ENCODE data around the gene PXYLP1. TPM values are rescaled to one million over a fixed set of nuclear protein-coding genes. Genes with fewer than 3 reads are reported as not detected.

Gene PXYLP1
- total RNA-seq, 1 experiment from 2014 or later = 11.3 TPM

DNA sequence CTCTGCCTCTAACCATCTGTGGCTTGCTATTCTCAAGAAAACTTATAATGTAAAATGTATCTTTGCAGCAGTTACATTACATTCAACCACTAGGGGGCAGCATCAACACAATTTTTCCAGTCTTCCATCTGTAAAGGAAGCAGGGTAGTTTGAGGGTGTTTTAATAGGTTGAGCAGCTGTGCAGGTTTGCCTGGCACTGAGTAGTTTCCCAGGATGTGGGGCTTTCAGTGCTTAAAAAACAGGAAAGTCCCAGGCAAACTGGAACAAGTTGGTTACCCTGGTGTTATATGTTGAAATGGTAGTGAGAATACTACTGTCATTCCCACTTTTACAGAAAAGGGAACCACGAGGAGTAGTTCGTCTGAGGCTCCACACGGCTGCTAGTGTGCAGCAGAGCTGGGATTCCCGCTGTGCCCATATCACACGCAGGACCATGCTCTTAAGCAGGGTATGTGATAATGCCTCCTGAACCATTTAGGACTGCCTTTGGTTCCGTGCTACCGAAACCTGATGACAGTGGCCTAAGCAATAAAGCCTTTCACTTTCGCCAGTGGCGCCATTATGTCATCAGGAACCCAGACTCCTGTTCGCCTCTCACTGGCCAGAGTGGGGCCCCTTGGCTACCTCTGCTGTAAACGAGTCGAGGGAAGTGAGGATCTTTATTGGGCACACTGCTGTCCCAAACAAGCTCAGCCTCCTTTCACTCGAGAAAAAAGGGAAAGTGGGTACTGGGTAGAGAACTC, 72.0 kb downstream of the PXYLP1 start:
- intact Hi-C loops (cut with micrococcal nuclease; ENCODE audit: unreplicated experiment) = loop anchor here (2.0 kb wide), 1 partner anchor 149 kb away; no protein-coding TSS in a partner anchor
- Histone ChIP-seq H3K9me3 (ENCODE audit: low read depth, low read length, poor library complexity, severe bottlenecking) (no peaks in the 10 kb centered on the region), H3K36me3 (ENCODE audit: insufficient read depth, low read length, poor library complexity, severe bottlenecking) (no peaks in the 10 kb centered on the region), H3K27me3 (replicated peaks; ENCODE audit: insufficient read depth, low read depth, low read length, poor library complexity) (no peaks in the 10 kb centered on the region), H3K27ac (ENCODE audit: low read depth, low read length, poor library complexity, severe bottlenecking) (no peak overlapping the region), H3K4me3 (ENCODE audit: low read depth, low read length, poor library complexity, severe bottlenecking) (no peak overlapping the region), H3K4me1 (ENCODE audit: insufficient read depth, low read length, poor library complexity, severe bottlenecking) (no peaks in the 10 kb centered on the region)
- no TSS peak for BruUV-seq (replicated peaks)
- ChIA-PET POLR2A (ENCODE audit: low non-redundant PET) (no interaction called here), CTCF (interaction anchor here (0.7 to 1.5 kb wide), 4 partner anchors 8 to 153 kb away, joined by 3 to 7 read pairs (median 4); no protein-coding TSS in a partner anchor)
- DNase-seq (ENCODE audit: low spot score) = peak; percentile 87
- TF ChIP-seq, protein P1, sequence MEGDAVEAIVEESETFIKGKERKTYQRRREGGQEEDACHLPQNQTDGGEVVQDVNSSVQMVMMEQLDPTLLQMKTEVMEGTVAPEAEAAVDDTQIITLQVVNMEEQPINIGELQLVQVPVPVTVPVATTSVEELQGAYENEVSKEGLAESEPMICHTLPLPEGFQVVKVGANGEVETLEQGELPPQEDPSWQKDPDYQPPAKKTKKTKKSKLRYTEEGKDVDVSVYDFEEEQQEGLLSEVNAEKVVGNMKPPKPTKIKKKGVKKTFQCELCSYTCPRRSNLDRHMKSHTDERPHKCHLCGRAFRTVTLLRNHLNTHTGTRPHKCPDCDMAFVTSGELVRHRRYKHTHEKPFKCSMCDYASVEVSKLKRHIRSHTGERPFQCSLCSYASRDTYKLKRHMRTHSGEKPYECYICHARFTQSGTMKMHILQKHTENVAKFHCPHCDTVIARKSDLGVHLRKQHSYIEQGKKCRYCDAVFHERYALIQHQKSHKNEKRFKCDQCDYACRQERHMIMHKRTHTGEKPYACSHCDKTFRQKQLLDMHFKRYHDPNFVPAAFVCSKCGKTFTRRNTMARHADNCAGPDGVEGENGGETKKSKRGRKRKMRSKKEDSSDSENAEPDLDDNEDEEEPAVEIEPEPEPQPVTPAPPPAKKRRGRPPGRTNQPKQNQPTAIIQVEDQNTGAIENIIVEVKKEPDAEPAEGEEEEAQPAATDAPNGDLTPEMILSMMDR (conservative IDR thresholded peaks at IDR 0.05; ENCODE audit: low read depth, low read length) = peak; percentile 84
- TF ChIP-seq EZH2 (IDR thresholded peaks at IDR 0.05; ENCODE audit: borderline replicate concordance, low read depth, low read length, poor library complexity, severe bottlenecking) = no peak

- no TSS peak for BruUV-seq (replicated peaks)
- Histone ChIP-seq H3K27me3 (replicated peaks; ENCODE audit: insufficient read depth, low read depth, low read length, poor library complexity) (no peaks in the 10 kb centered on the region), H3K9me3 (ENCODE audit: low read depth, low read length, poor library complexity, severe bottlenecking) (no peaks in the 10 kb centered on the region), H3K36me3 (ENCODE audit: insufficient read depth, low read length, poor library complexity, severe bottlenecking) (no peaks in the 10 kb centered on the region), H3K27ac (ENCODE audit: low read depth, low read length, poor library complexity, severe bottlenecking) (no peak overlapping the region), H3K4me3 (ENCODE audit: low read depth, low read length, poor library complexity, severe bottlenecking) (no peak overlapping the region), H3K4me1 (ENCODE audit: insufficient read depth, low read length, poor library complexity, severe bottlenecking) (no peaks in the 10 kb centered on the region)
- ChIA-PET POLR2A (ENCODE audit: low non-redundant PET) (no interaction called here), CTCF (interaction anchor here (1.0 kb wide), 1 partner anchor 147 kb away, joined by 6 read pairs; no protein-coding TSS in a partner anchor)
- no peak for TF ChIP-seq EZH2 (IDR thresholded peaks at IDR 0.05; ENCODE audit: borderline replicate concordance, low read depth, low read length, poor library complexity, severe bottlenecking)
- TF ChIP-seq, protein P1 (conservative IDR thresholded peaks at IDR 0.05; ENCODE audit: low read depth, low read length) = no peak
- intact Hi-C loops (cut with micrococcal nuclease; ENCODE audit: unreplicated experiment) = no loop called here
- peak; percentile 57 for DNase-seq (ENCODE audit: low spot score)
Observed at GRCh38 chr3:141305436-141305835, 73.8 kb downstream of the PXYLP1 start.

GRCh38 chr3:141306276-141306675, 74.7 kb downstream of the PXYLP1 start:
- no TSS peak for BruUV-seq (replicated peaks)
- Histone ChIP-seq H3K4me3 (ENCODE audit: low read depth, low read length, poor library complexity, severe bottlenecking) (no peak overlapping the region), H3K4me1 (ENCODE audit: insufficient read depth, low read length, poor library complexity, severe bottlenecking) (no peaks in the 10 kb centered on the region), H3K27me3 (replicated peaks; ENCODE audit: insufficient read depth, low read depth, low read length, poor library complexity) (no peaks in the 10 kb centered on the region), H3K9me3 (ENCODE audit: low read depth, low read length, poor library complexity, severe bottlenecking) (no peaks in the 10 kb centered on the region), H3K36me3 (ENCODE audit: insufficient read depth, low read length, poor library complexity, severe bottlenecking) (no peaks in the 10 kb centered on the region), H3K27ac (ENCODE audit: low read depth, low read length, poor library complexity, severe bottlenecking) (no peak overlapping the region)
- intact Hi-C loops (cut with micrococcal nuclease; ENCODE audit: unreplicated experiment) = no loop called here
- POLR2A ChIA-PET (ENCODE audit: low non-redundant PET) = no interaction called here
- CTCF ChIA-PET = interaction anchor here (0.7 kb wide), 1 partner anchor 18 kb away, joined by 7 read pairs; no protein-coding TSS in a partner anchor
- TF ChIP-seq, protein P1 (conservative IDR thresholded peaks at IDR 0.05; ENCODE audit: low read depth, low read length) = no peak
- no peak for TF ChIP-seq EZH2 (IDR thresholded peaks at IDR 0.05; ENCODE audit: borderline replicate concordance, low read depth, low read length, poor library complexity, severe bottlenecking)
- DNase-seq (ENCODE audit: low spot score) = no peak

Data from A673 (cell line).